GM12878 (cell line): Measurements from ENCODE around the gene PPIP5K2. TPM values are rescaled to one million over a fixed set of nuclear protein-coding genes. Genes with fewer than 3 reads are reported as not detected.

Source experiments
- ATAC-seq: fragments of 200-7000 bp; cut with Tn5 transposase; 3 replicates; pipeline ENCODE4 v1.9.1; 2020; ENCODE audit warnings: mild to moderate bottlenecking, moderate library complexity
- Bru-seq: library from RNA; stranded (reverse); fragments of 400-500 nt; gene quantifications from one replicate; lab custom pipeline; 2021; lab: Mats Ljungman, UMichigan
- BruChase-seq, 2 experiments: library from RNA; stranded (reverse); fragments of 400-500 nt; gene quantifications; one replicate each; lab custom pipeline; 2021; lab: Mats Ljungman, UMichigan
- BruUV-seq: library from RNA; stranded (reverse); fragments of 400-500 nt; replicated peaks from 2 replicates; lab custom pipeline; 2021; lab: Mats Ljungman, UMichigan
- CTCF ChIA-PET: fragments of 300-600 bp; sonication (Branson Sonifier 250); formaldehyde crosslinking; extraction: SDS; loops from one replicate; lab custom pipeline; 2021; ENCODE audit warnings: inconsistent platforms; lab: Yijun Ruan, JAX
- POLR2A ChIA-PET: fragments of 350-600 bp; formaldehyde crosslinking; extraction: SDS; loops from one replicate; lab custom pipeline; 2021; ENCODE audit warnings: inconsistent platforms; lab: Charles Lee
- RAD21 ChIA-PET: fragments of 300-600 bp; sonication (Branson Sonifier 250); formaldehyde crosslinking; loops from one replicate; lab custom pipeline; 2023; ENCODE audit warnings: antibody characterized with exemption; ENCODE audit not compliant: unreplicated experiment; lab: Charles Lee
- SMC1A ChIA-PET: fragments of 300-600 bp; sonication (Branson Sonifier 250); formaldehyde crosslinking; loops from one replicate; lab custom pipeline; 2023; ENCODE audit not compliant: unreplicated experiment, uncharacterized antibody; lab: Charles Lee
- DNase-seq: peaks from one replicate; pipeline ENCODE4 v3.0.0-alpha.2; 2011; ENCODE audit warnings: low read depth, low spot score
- FAIRE-seq: peaks from 3 replicates; lab custom pipeline; 2011; peaks lifted over from hg19 to GRCh38; lab: Jason Lieb, UNC
- H2AFZ ChIP-seq: 2 replicates; pipeline ENCODE4 v1.6.0; 2011; ENCODE audit warnings: low read depth, low read length, control low read depth; ENCODE audit not compliant: control insufficient read depth
- H3K27ac ChIP-seq: 2 replicates; pipeline ENCODE4 v1.5.1; 2011; ENCODE audit warnings: control low read depth; ENCODE audit not compliant: control insufficient read depth, insufficient read depth
- H3K27me3 ChIP-seq, 2 experiments: replicated peaks in 1 of 2; 2 replicates each; pipeline versions ENCODE4 v1.6.0 to v1.6.1; 2011; ENCODE audit warnings: low read length in 1 of 2; ENCODE audit not compliant: control insufficient read depth in 2 of 2, insufficient read depth in 2 of 2
- H3K36me3 ChIP-seq, 2 experiments: 2 replicates each; pipeline ENCODE4 v1.5.1; 2011; ENCODE audit warnings: low read length in 1 of 2; ENCODE audit not compliant: control insufficient read depth in 2 of 2, insufficient read depth in 2 of 2
- H3K4me1 ChIP-seq: 2 replicates; pipeline ENCODE4 v1.6.1; 2011; ENCODE audit warnings: mild to moderate bottlenecking, low read length, moderate library complexity, mixed read lengths; ENCODE audit not compliant: control insufficient read depth, insufficient read depth
- H3K4me2 ChIP-seq: 2 replicates; pipeline ENCODE4 v1.6.0; 2011; ENCODE audit warnings: control low read depth; ENCODE audit not compliant: control insufficient read depth, insufficient read depth
- H3K4me3 ChIP-seq: fragments of 200-600 bp; sonication (generic); 2 replicates; pipeline ENCODE4 v1.5.1; 2016
- H3K79me2 ChIP-seq: 2 replicates; pipeline ENCODE4 v1.6.0; 2011; ENCODE audit warnings: low read length; ENCODE audit not compliant: control insufficient read depth, insufficient read depth
- H3K9ac ChIP-seq: 2 replicates; pipeline ENCODE4 v1.8.0; 2011; ENCODE audit warnings: low read length, control low read depth, mixed read lengths; ENCODE audit not compliant: control insufficient read depth, insufficient read depth
- H3K9me3 ChIP-seq: replicated peaks from 3 replicates; pipeline ENCODE4 v1.5.1; 2011; ENCODE audit warnings: mild to moderate bottlenecking, low read length; ENCODE audit not compliant: control insufficient read depth, insufficient read depth
- H4K20me1 ChIP-seq: 2 replicates; pipeline ENCODE4 v1.6.0; 2011; ENCODE audit not compliant: control insufficient read depth, insufficient read depth
- DPF2 ChIP-seq: fragments of 450-650 bp; IDR thresholded peaks from 2 replicates; pipeline ENCODE4 v1.6.1; 2017; ENCODE audit warnings: mild to moderate bottlenecking
- EP300 ChIP-seq, 2 experiments: fragments of 150-350 bp in 1 of 2; IDR thresholded peaks; 2 replicates each; pipeline ENCODE4 v1.6.1; 2011 to 2012; ENCODE audit warnings: low read depth in 2 of 2, low read length in 2 of 2, borderline replicate concordance in 1 of 2, improper control_type of control experiment in 1 of 2, inconsistent platforms in 1 of 2; ENCODE audit not compliant: control insufficient read depth in 1 of 2
- GATAD2B ChIP-seq: fragments of 450-650 bp; conservative IDR thresholded peaks from 2 replicates; pipeline ENCODE4 v1.6.1; 2017; ENCODE audit warnings: low read depth, mild to moderate bottlenecking, moderate library complexity
- MEF2A ChIP-seq: IDR thresholded peaks from 2 replicates; pipeline ENCODE4 v1.6.1; 2011; ENCODE audit warnings: low read depth, mild to moderate bottlenecking, low read length, moderate library complexity; ENCODE audit not compliant: insufficient read depth
- POLR2AphosphoS5 ChIP-seq: IDR thresholded peaks from 2 replicates; pipeline ENCODE4 v1.6.1; 2011; ENCODE audit warnings: mild to moderate bottlenecking, low read length, inconsistent platforms
- RBBP5 ChIP-seq: fragments of 200-600 bp; sonication (generic); conservative IDR thresholded peaks from 2 replicates; pipeline ENCODE4 v1.6.1; 2016
- SMC3 ChIP-seq: IDR thresholded peaks from 2 replicates; pipeline ENCODE4 v1.6.1; 2011; ENCODE audit warnings: low read length, improper control_type of control experiment, borderline replicate concordance
- TBL1XR1 ChIP-seq: IDR thresholded peaks from 2 replicates; pipeline ENCODE4 v1.6.1; 2012; ENCODE audit warnings: low read depth, low read length, improper control_type of control experiment
- USF2 ChIP-seq: IDR thresholded peaks from 2 replicates; pipeline ENCODE4 v1.6.1; 2011; ENCODE audit warnings: low read depth, low read length, improper control_type of control experiment, borderline replicate concordance
- ZNF207 ChIP-seq: fragments of 450-650 bp; IDR thresholded peaks from 2 replicates; pipeline ENCODE4 v1.6.1; 2014; ENCODE audit warnings: antibody characterized with exemption, mild to moderate bottlenecking, borderline replicate concordance
- WGBS: methylation state at CpG from one replicate; pipeline ENCODE4 v1.1.6; 2016; ENCODE audit warnings: low lambda C conversion rate; ENCODE audit not compliant: insufficient replicate concordance, insufficient coverage; ENCODE audit errors: missing lambda C conversion rate; 5-methylcytosine and 5-hydroxymethylcytosine counted together
- in situ Hi-C: fragments of 300-500 bp; cut with MboI; formaldehyde crosslinking; loops from 9 replicates; pipeline ENCODE4 v1.14.3; 2018; ENCODE audit warnings: mixed read lengths
- intact Hi-C: fragments of 100-400 bp; cut with micrococcal nuclease; formaldehyde crosslinking; loops from one replicate; pipeline ENCODE4 v1.14.2; 2022; ENCODE audit not compliant: unreplicated experiment
- long read RNA-seq, 2 experiments: library from polyadenylated mRNA; unstranded; transcript quantifications; one replicate each; pipeline ENCODE4 v2.0.0, GENCODE V29; 2019 to 2020
- polyA minus RNA-seq, 3 experiments: library from RNA; depleted of rRNA, polyadenylated mRNA; stranded (reverse); fragments of >200 nt; gene quantifications; 2 replicates each; pipeline ENCODE4 v1.2.3, GENCODE V29; 2011
- polyA plus RNA-seq, 11 experiments: library from polyadenylated mRNA; depleted of rRNA in 4 of 11; unstranded in 6 of 11; stranded (reverse) in 5 of 11; fragments of >200 nt; fragmentation: Nextera tagmentation in 4 of 11; fragmentation: Illumina TruSeq in 1 of 11; extraction: Ambion mirVana in 4 of 11; extraction: Trizol in 1 of 11; gene quantifications; 1 replicate in 1 of 11; 2 replicates in 10 of 11; pipeline versions ENCODE4 v1.2.1 to v1.2.3, GENCODE V29; 2011 to 2016; ENCODE audit warnings: inconsistent platforms in 2 of 11, missing spikeins in 2 of 11, low read depth in 1 of 11
- total RNA-seq, 4 experiments: library from RNA; depleted of rRNA in 3 of 4; stranded (reverse); fragments of >200 nt in 3 of 4; fragmentation: Illumina TruSeq in 1 of 4; extraction: Trizol in 1 of 4; gene quantifications; 2 replicates each; pipeline versions ENCODE4 v1.2.1 to v1.2.3, GENCODE V29; 2013 to 2021
- TF ChIP-seq, protein P1 (sequence below): fragments of 450-650 bp; IDR thresholded peaks from 2 replicates; pipeline ENCODE4 v1.6.1; 2014; ENCODE audit warnings: mild to moderate bottlenecking

PPIP5K2 gene
- 165 and 207 TPM in 2 replicates for total RNA-seq (2013; cell fraction: nucleolus; rRNA removed)
- total RNA-seq (2014; rRNA removed) (47.7 and 64.6 TPM in 2 replicates), total RNA-seq (2014; rRNA removed; fragmentation: Illumina TruSeq; extraction: Trizol) (63.8 and 66.0 TPM in 2 replicates), total RNA-seq (2021) (66.1 and 66.5 TPM in 2 replicates), polyA plus RNA-seq (2011; rRNA removed) (73.8 and 119 TPM in 2 replicates), polyA plus RNA-seq (2014; fragmentation: Illumina TruSeq; extraction: Trizol) (51.3 and 53.7 TPM in 2 replicates), polyA plus RNA-seq (2014; fragmentation: Nextera tagmentation; extraction: Ambion mirVana) (10 to 100 TPM; 33.4 to 41.2 TPM), polyA plus RNA-seq (2014; rRNA removed) (26.7 and 27.7 TPM in 2 replicates), polyA plus RNA-seq (2016; fragmentation: Nextera tagmentation; extraction: Ambion mirVana) (10 to 100 TPM; 79.7 to 87.3 TPM), polyA minus RNA-seq (2011; rRNA and poly(A)+ RNA removed) (54.7 and 72.7 TPM in 2 replicates), Bru-seq, nascent RNA (percentile 78 among the genes with signal in this experiment), BruChase-seq, experiment 1, labeled RNA remaining after a 6-hour chase (percentile 81 among the genes with signal in this experiment), BruChase-seq, experiment 2, labeled RNA remaining after a 2-hour chase (percentile 82 among the genes with signal in this experiment)
- 14.1 TPM for polyA plus RNA-seq (2011; ENCODE audit: low read depth)
- 23.0 and 25.0 TPM in 2 replicates for polyA plus RNA-seq (2011; cell fraction: cytosol; rRNA removed)
- 46.7 and 48.6 TPM in 2 replicates for polyA plus RNA-seq (2011; cell fraction: nucleus; rRNA removed)
- polyA plus RNA-seq (2012): 19.4 and 25.6 TPM in 2 replicates
- polyA minus RNA-seq (2011; cell fraction: cytosol; rRNA and poly(A)+ RNA removed): 23.0 and 34.9 TPM in 2 replicates
- polyA minus RNA-seq (2011; cell fraction: nucleus; rRNA and poly(A)+ RNA removed): 73.1 and 138 TPM in 2 replicates
- long read RNA-seq, experiment 1, partial matches to known transcripts: 6 of 10 reads
- long read RNA-seq, experiment 1, other reads (novel, unspliced or antisense): 4 of 10 reads
- long read RNA-seq, experiment 2, partial matches to known transcripts: 119 of 142 reads
- long read RNA-seq, experiment 2, other reads (novel, unspliced or antisense): 21 of 142 reads

DNA sequence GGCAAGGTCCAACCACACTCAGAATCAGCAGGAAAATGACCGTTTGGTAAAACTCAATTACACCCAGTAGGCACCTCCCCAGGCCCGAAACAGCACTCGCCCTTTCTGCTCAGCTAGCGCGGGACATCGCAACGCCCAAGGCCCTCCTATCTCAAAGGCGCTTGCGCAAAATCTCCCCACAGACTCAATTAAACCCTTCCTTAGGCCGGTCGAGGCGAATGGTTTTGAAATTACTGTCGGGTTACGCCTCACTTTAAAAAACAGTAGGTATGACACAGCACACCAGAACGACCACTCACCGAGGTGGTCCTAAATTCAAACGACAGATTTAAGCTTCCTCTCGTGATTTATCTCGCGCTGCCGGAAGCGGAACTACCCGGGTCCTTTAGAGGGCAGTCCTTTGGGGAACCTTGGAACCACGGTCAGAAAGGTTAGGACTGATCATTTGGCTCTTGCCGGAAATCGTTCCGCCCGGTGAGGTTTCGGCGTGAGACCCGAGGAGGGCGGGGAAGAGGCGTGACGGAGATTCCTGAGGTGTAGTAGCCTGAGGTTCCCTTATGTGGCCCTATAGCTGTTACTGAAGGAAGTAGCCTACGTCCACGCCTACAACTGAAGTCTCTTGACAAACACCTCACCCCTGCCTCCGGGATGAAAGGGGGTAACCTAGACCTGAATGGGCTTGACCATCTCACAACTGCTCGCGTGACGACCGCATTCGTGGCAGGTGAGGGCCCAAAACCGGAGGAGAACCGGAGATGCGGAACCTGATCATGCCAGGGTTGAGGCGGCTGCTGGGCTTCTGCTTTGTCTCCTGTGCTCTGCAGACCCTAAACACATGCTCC, at the start of gene PPIP5K2, which contains the start of gene GIN1:
PPIP5K2 (plus strand) TSS at position 537 of the 842 bp plus-strand sequence. CDS start 9,289 bp downstream, outside the sequence.
GIN1 (minus strand) TSS at position 374 of the 842 bp plus-strand sequence. CDS start 11,431 bp downstream, outside the sequence.
- no peaks in the 10 kb centered on the region for H3K4me1 ChIP-seq
- no peaks in the 10 kb centered on the region for H3K36me3 ChIP-seq
- peak within 1 kb of the TSS; percentile 61 for H3K4me2 ChIP-seq
- WGBS: under 1% methylated on average over 46 of the region's 46 CpGs
- ChIA-PET SMC1A (interaction anchor here (0.9 to 2.2 kb wide), 16 partner anchors 8 to 371 kb away, joined by 3 to 12 read pairs (median 4); no protein-coding TSS in a partner anchor), POLR2A (interaction anchor here (0.5 to 1.7 kb wide), 14 partner anchors 8 to 364 kb away, joined by 3 to 8 read pairs (median 3); partner anchors contain the start of genes MACIR and PAM), RAD21 (interaction anchor here (1.1 to 1.4 kb wide), 6 partner anchors 11 to 364 kb away, joined by 3 to 7 read pairs (median 4); partner anchors contain the start of gene PAM), CTCF (interaction anchor here (0.6 to 2.6 kb wide), 8 partner anchors 13 to 359 kb away, joined by 3 to 14 read pairs (median 4); no protein-coding TSS in a partner anchor)
- no peaks in the 10 kb centered on the region for H4K20me1 ChIP-seq
- ATAC-seq (peak; percentile 86), FAIRE-seq (peak; percentile 99), DNase-seq (peak; percentile 98)
- H3K9ac ChIP-seq: peak within 1 kb of the TSS; percentile 92
- in situ Hi-C loops (loop anchor here (10.0 kb wide), 1 partner anchor 365 kb away; the partner anchor contains the start of gene PAM), intact Hi-C loops (loop anchor here (5.0 kb wide), 1 partner anchor 363 kb away; the partner anchor contains the start of gene PAM)
- H3K4me3 ChIP-seq: peak within 1 kb of the TSS; percentile 97
- H3K9me3 ChIP-seq: no peaks in the 10 kb centered on the region; the same call in 2 of the 3 replicates
- H3K79me2 ChIP-seq: peaks cover 72% of the 10 kb centered on the region
- BruUV-seq: no TSS peak
- H3K27ac ChIP-seq: peak within 1 kb of the TSS; percentile 97
- peak within 1 kb of the TSS; percentile 96 for H2AFZ ChIP-seq
- H3K27me3 ChIP-seq: no peaks in the 10 kb centered on the region
- TF ChIP-seq EP300 (IDR thresholded peaks at IDR 0.05; ENCODE audit: borderline replicate concordance in 1 of 2, control insufficient read depth in 1 of 2, low read depth in 2 of 2, low read length in 2 of 2): peak; percentile 42 to 43; a peak in 2 of 4 replicates
- no peak; the same call in 1 of the 2 replicates for TF ChIP-seq USF2
- TF ChIP-seq POLR2AphosphoS5: peak; percentile 94
- peak; percentile 85 for TF ChIP-seq TBL1XR1
- no peak for TF ChIP-seq SMC3
- TF ChIP-seq ZNF207: peak; percentile 99
- TF ChIP-seq RBBP5: no peak
- peak; percentile 44; the same call in 1 of the 2 replicates for TF ChIP-seq DPF2
- peak; percentile 75; the same call in 1 of the 2 replicates for TF ChIP-seq MEF2A
- TF ChIP-seq, protein P1, sequence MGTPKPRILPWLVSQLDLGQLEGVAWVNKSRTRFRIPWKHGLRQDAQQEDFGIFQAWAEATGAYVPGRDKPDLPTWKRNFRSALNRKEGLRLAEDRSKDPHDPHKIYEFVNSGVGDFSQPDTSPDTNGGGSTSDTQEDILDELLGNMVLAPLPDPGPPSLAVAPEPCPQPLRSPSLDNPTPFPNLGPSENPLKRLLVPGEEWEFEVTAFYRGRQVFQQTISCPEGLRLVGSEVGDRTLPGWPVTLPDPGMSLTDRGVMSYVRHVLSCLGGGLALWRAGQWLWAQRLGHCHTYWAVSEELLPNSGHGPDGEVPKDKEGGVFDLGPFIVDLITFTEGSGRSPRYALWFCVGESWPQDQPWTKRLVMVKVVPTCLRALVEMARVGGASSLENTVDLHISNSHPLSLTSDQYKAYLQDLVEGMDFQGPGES: peak; percentile 57; the same call in 1 of the 2 replicates
- no peak for TF ChIP-seq GATAD2B
